HG02571 (cell line): ENCODE results near the gene CARD11.

ENCODE experiments used
- ATAC-seq: cut with Tn5 transposase; IDR thresholded peaks from one replicate; pipeline ENCODE4 v1.9.1; 2021; ENCODE audit warnings: mild to moderate bottlenecking, moderate library complexity; ENCODE audit not compliant: unreplicated experiment

The CARD11 gene

GRCh38 chr7:3043544-3044371 is at the start of gene CARD11:
CARD11 (minus strand) TSS chr7:3043867; CDS start chr7:2958506, 85,361 bp downstream.
- ATAC-seq = no peak

- peak; percentile 73 for ATAC-seq
Measured at GRCh38 chr7:3092468-3092867, 48.8 kb upstream of the CARD11 start.

DNA sequence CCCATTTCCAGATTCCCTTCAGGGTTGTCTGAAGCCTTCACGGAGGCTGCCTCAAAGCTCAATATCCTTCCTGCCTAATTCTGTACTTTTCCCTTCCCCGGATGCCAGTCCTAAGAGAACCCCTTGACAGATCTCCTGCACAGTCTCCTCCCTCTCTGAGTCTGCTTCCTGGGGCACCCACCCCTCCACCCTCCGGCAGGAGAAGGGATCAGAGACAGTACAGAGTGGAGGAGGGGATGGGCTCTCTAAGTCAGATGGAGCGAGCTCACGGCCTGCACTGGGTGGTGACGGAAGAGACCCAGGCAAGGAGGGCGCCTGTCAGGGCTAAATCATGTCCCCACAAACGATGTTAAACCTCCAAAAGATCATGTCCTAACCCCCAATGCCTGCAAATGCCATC is 48.0 kb upstream of the CARD11 start:
- no peak for ATAC-seq

- no peak for ATAC-seq
Measured at GRCh38 chr7:3089493-3089892, 45.8 kb upstream of the CARD11 start.

GRCh38 chr7:3087243-3087755 is 43.6 kb upstream of the CARD11 start:
- no peak for ATAC-seq

- no peak for ATAC-seq
Measured at GRCh38 chr7:3083350-3083749, 39.7 kb upstream of the CARD11 start.

DNA sequence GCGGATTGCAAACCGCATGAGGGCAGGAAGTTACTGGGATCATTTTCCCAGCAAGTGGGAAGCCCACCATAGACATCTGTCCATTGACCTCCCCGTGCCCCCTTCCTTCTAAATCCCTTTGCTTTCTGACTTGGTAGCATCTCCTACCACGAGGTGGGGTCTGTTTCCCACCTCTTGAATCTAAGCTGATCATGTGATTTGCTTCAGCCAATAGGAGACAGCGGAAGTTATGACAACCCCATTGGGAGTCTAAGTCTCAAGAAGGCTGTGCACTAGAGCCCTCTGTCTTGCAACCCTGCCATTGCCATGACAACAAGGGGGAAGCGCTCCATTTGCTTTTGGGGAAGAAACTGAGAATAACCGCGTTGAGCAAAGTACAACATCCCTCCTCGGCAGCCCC is 39.2 kb upstream of the CARD11 start:
- ATAC-seq = no peak

- no peak for ATAC-seq
Measured at GRCh38 chr7:3082386-3082785, 38.7 kb upstream of the CARD11 start.

DNA sequence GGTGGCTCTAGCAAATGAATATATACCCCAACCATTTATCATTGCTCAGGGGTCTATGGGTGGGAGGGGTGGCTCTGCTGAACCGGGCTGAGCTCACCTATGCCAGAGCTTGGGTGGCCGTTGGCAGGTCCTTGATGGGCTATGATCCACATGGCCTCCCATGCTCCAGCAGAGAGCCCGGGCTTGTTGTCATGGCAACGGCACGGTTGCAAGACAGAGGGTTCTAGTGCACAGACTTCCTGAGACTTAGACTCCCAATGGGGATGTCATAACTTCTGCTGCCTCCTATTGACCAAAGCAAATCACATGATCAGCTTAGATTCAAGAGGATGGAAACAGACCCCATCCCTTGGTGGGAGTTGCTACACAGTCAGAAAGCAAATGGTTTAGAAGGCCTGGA is 36.4 kb upstream of the CARD11 start:
- ATAC-seq = no peak

DNA sequence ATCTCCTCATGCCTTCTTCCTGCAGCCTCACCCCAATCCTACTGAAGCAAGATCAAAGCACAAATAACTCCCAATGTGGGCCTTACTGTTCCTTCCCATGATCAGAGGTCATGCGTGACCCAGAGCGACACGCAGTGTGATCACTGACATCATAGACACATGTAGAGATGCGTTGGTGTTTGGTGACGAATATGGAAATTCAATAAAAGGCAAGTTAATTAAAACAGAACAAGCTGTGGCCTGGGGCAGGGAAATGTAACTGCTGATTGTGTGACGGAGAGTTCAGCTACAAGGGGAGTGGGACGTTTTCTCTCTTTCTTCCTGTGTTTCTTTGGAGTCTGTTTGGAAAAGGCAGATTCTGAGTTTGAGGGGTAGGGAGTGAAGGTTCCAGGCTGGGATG is 34.8 kb upstream of the CARD11 start:
- ATAC-seq = no peak

DNA sequence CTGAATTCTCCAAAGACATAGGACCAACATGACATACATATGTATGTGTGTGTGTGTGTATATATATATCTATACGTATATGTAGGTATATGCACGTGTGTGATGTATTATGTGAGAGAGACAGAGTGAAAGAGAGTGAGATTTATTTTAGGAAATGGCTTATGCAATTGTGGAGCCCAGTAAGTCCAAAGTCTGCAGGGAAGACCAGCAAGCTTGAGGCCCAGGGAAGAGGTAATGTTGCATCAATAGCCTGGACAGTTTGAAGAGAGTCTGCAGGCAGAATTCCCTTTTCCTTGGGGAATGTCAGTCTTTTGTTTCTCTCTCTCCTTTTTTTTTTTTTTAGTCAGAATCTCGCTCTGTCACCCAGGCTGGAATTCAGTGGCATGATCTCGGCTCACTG is 33.0 kb upstream of the CARD11 start:
- no peak for ATAC-seq

GRCh38 chr7:3076163-3076562 is 32.5 kb upstream of the CARD11 start:
- no peak for ATAC-seq

DNA sequence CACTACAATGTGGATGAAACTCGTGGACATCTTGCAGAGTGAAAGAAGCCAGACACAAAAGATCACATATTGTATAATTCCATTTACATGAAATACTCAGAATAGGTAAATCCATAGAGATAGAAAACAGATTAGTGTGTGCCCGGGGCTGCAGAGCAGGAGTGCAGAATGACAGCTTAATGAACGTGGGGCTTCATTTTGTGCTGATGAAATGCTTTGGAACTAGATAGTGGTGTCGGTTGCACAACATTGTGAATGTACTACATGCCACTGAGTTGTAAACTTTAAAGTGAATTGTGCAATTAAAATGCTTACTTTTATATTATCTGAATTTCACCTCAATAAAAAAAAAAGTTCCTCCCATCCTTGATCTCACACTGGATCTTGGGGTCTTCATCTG is 31.8 kb upstream of the CARD11 start:
- no peak for ATAC-seq

- ATAC-seq = no peak
Measured at GRCh38 chr7:3074459-3074821, 30.8 kb upstream of the CARD11 start.

DNA sequence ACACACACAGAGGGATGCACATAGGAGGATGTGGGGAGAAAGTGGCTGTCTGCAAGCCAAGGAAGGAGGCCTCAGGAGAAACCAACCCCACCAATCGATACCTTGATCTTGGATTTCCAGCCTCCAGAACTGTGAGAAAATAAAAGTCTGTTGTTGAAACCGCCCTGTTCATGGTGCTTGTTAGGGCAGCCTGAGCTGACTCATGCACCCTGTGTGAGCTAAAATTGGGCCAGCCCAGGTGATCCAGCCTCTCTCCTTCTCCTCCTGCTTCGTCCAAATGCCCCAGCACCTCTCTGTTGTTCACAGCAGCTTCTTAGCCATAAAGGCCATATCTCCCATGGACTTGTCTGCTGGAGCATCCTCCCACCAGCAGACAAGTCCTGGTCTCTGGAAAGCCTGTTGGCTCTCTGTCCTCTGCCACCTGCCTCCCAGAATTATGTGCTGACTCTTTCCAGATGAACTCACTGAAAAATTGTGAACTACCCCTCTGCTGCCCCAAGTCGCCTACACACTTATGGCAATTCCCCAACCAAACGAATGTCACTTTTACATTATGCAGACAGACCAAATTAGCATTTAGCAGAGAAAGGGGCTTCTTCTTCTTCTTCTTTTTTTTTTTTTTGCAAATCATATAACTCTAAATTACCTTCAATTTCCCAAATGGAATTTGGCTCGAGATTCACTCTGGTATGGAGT is 30.2 kb upstream of the CARD11 start:
- no peak for ATAC-seq

- ATAC-seq = no peak
Measured at GRCh38 chr7:3070908-3071307, 27.2 kb upstream of the CARD11 start.

DNA sequence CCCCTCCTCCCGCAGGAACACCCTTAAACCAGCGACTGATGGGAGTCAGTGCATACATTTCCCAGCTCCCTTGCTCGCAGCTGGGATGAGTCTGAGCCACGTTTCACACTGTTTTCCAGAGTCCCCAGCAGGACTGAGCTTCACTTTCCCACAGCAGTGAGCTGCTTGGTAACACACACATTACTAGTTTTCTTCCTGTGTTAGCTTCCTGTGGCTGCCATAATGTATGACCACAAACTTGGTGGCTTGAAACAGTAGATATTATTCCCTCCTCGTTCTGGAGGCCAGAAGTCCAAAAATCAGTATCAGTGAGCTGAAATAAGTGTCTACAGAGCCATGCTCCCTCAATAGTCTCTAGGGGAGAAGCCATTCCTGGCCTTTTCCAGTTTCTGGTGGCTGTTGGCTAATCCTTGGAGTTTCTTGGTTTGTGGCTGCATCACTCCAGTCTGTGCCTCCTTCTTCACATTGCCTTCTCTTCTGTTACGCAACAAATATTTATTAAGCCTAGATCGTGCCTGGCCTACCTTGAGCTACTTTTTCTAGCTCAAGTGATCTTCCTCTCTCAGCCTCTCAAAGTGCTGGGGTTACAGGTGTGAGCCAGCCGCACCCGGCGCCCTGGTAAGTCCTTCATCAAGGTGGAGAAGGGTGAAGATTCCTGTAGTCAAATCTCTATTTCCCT is 26.2 kb upstream of the CARD11 start:
- no peak for ATAC-seq

- no peak for ATAC-seq
Measured at GRCh38 chr7:3068530-3068929, 24.9 kb upstream of the CARD11 start.

DNA sequence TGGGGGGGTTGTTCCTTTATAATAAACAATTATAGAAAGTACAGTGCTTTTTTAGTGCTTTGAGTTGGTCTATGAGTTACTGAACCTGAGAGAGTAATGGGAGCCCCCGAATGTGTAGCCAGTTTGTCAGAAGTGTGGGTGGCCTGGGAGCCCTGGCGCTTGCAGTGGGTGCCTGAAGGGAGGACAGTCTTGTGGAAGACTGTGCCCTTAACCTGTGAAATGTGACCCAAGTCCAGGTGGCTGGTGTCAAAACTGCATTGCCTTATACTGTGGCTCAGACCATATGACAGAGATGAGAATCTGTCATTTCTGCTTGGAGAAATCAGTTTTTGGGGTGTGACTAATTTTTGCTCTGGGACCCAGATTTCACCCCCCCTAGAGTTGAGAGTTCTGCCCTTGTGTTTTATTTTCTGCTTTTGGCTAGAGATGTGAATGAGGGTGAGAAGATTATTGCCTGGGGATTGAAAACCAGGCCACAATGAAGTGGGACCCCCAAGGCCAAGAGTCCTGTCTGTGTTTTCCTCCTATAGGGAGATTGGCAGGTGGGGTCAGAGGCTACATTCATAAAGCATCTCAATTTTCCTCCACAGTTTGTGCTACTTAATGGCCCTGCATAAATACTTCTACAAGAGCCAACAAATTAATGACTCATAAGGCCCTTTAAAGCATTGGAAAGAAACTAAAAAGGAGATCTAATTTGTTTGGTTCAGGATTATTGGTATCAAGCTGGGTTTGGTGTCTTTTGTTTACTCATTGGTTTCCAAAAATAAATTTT is 24.1 kb upstream of the CARD11 start:
- no peak for ATAC-seq

DNA sequence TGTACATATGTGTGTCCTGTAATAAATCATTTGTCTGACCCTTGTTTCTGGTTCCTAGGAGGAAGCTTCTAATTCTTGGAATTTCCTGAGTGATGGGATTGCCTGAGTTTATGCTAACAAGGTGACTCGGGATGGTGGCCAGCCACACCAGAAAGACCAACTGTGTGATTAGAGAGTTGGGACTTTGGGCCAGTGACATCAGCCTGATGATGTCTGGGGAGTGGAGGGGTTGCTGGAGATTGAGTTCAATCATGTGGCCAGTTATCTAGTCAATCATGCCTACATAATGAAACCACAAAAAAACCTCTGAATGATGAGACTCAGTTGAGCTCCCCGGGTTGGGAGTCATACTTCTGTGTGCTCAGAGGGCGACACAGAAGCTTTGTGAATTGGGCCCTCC is 23.5 kb upstream of the CARD11 start:
- ATAC-seq = no peak

GRCh38 chr7:3066506-3066905 is 22.8 kb upstream of the CARD11 start:
- no peak for ATAC-seq
